Inflammatory macrophage treated with lipopolysaccharide for 4 hours (primary cell): ENCODE measurements around the gene PTBP3.

Experiments
- DNase-seq: peaks from one replicate; pipeline ENCODE4 v3.0.0-alpha.2; 2020

PTBP3 gene

GRCh38 chr9:112265391-112265790, 68.0 kb downstream of the PTBP3 start:
- DNase-seq: no peak

GRCh38 chr9:112262577-112262976, 70.8 kb downstream of the PTBP3 start:
- DNase-seq: no peak

- DNase-seq: no peak
Observed at GRCh38 chr9:112261133-112261532, 72.3 kb downstream of the PTBP3 start.

GRCh38 chr9:112258106-112258505, 75.3 kb downstream of the PTBP3 start:
- no peak for DNase-seq

- no peak for DNase-seq
Observed at GRCh38 chr9:112252194-112252593, 81.2 kb downstream of the PTBP3 start.

- DNase-seq: peak; percentile 56
Observed at GRCh38 chr9:112249277-112249676, 84.1 kb downstream of the PTBP3 start.

- no peak for DNase-seq
Observed at GRCh38 chr9:112248722-112249121, 84.7 kb downstream of the PTBP3 start.

GRCh38 chr9:112247090-112247489, 86.3 kb downstream of the PTBP3 start:
- DNase-seq: no peak

GRCh38 chr9:112245126-112245525, 88.3 kb downstream of the PTBP3 start:
- no peak for DNase-seq

GRCh38 chr9:112242147-112242804, 91.1 kb downstream of the PTBP3 start:
- no peak for DNase-seq

GRCh38 chr9:112241491-112241890, 91.9 kb downstream of the PTBP3 start:
- DNase-seq: no peak

GRCh38 chr9:112239708-112240107, 93.7 kb downstream of the PTBP3 start:
- no peak for DNase-seq

- no peak for DNase-seq
Observed at GRCh38 chr9:112239284-112239683, 94.1 kb downstream of the PTBP3 start.

GRCh38 chr9:112234779-112235178, 98.6 kb downstream of the PTBP3 start:
- no peak for DNase-seq

- DNase-seq: peak; percentile 34
Observed at GRCh38 chr9:112233769-112234168, 99.7 kb downstream of the PTBP3 start.

- no peak for DNase-seq
Observed at GRCh38 chr9:112232233-112232632, 101.2 kb downstream of the PTBP3 start.

GRCh38 chr9:112226091-112226490, 107.3 kb downstream of the PTBP3 start:
- DNase-seq: no peak

GRCh38 chr9:112224401-112225289, 108.8 kb downstream of the PTBP3 start:
- peak; percentile 82 for DNase-seq

- DNase-seq: peak; percentile 53
Observed at GRCh38 chr9:112218908-112219307, 114.5 kb downstream of the PTBP3 start.

GRCh38 chr9:112212926-112213325, 120.5 kb downstream of the PTBP3 start:
- no peak for DNase-seq

- no peak for DNase-seq
Observed at GRCh38 chr9:112207451-112207850, 126.0 kb downstream of the PTBP3 start.

GRCh38 chr9:112203536-112203935, 129.9 kb downstream of the PTBP3 start:
- DNase-seq: no peak

GRCh38 chr9:112200711-112201110, 132.7 kb downstream of the PTBP3 start:
- no peak for DNase-seq

GRCh38 chr9:112198646-112199045, 134.8 kb downstream of the PTBP3 start:
- no peak for DNase-seq
